Fibroblast of villous mesenchyme (primary cell): ENCODE data around the gene MAML2. TPM values are rescaled to one million over a fixed set of nuclear protein-coding genes. Genes with fewer than 3 reads are reported as not detected.
A peak's percentile ranks its signal among the peaks of the same experiment; 100 is the strongest.

Source experiments
- DNase-seq: peaks from one replicate; pipeline ENCODE4 v3.0.0-alpha.2; 2010; ENCODE audit warnings: low read depth
- H3K4me3 ChIP-seq: 2 replicates; pipeline ENCODE4 v1.5.1; 2011; ENCODE audit warnings: low read depth, mild to moderate bottlenecking, low read length
- total RNA-seq: library from RNA; depleted of rRNA; stranded (reverse); fragments of >200 nt; gene quantifications from 2 replicates; pipeline ENCODE4 v1.2.3, GENCODE V29; 2012
- TF ChIP-seq, protein P1 (sequence below): IDR thresholded peaks from 2 replicates; pipeline ENCODE4 v1.5.1; 2012; ENCODE audit warnings: low read depth, mild to moderate bottlenecking, low read length; ENCODE audit not compliant: insufficient read depth

The MAML2 gene
- total RNA-seq, 1 donor: 30.7 TPM

DNA sequence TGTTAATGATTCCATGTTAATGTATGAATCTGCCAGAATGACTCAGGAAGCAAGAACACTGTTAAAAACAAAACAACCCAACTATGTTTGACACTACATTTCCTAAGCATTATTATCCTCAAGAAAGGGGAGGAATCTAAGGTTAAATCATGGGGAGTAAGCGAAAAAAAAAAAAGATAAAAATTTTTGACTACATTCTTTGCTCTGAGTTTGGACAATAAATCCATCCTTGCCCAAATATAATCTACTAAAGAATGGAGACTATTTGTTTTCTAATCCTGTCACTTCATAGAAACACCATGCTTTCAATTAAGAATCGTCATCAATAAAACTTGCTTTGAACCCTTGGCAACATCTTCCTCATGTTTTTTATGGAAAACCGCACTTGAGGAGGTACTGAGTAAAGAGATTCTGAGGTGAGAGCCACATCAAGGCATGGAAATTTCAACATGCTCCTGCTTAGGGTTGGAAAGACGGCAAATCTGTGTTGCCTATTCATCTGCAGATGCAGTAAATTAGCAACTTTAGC is 9.7 kb downstream of the MAML2 start:
- TF ChIP-seq, protein P1, sequence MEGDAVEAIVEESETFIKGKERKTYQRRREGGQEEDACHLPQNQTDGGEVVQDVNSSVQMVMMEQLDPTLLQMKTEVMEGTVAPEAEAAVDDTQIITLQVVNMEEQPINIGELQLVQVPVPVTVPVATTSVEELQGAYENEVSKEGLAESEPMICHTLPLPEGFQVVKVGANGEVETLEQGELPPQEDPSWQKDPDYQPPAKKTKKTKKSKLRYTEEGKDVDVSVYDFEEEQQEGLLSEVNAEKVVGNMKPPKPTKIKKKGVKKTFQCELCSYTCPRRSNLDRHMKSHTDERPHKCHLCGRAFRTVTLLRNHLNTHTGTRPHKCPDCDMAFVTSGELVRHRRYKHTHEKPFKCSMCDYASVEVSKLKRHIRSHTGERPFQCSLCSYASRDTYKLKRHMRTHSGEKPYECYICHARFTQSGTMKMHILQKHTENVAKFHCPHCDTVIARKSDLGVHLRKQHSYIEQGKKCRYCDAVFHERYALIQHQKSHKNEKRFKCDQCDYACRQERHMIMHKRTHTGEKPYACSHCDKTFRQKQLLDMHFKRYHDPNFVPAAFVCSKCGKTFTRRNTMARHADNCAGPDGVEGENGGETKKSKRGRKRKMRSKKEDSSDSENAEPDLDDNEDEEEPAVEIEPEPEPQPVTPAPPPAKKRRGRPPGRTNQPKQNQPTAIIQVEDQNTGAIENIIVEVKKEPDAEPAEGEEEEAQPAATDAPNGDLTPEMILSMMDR: no peak
- no peak overlapping the region for H3K4me3 ChIP-seq

DNA sequence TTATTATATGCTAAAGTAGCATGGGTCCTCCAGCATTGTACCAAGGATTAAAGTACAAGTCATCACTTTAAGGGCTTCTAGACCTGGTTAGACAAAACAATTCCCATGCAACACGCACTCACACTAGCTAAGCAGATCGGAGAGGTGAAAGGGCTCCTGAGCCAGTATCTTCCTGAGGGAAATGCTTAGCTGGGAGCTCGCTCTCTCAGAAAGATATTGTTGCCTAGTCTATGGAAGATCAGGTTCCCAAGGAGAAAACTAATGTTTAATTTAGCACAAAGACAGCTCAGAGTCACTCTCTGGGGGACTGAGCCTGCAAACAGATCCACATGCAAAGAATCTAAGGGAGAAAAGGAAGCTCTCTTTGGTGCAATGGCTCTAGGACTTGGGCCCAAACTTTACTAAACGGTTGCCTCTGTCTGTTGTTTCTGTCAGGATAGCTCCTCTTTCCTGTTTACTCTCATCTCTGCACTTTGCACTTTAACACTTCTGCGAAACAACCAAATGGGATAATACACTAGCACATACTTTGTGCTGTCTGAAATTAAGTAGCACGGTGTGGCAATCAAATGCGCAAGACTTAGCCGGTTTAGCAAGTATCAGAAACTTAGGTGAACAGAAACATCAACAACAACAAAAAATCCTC is 10.7 kb downstream of the MAML2 start:
- H3K4me3 ChIP-seq: no peak overlapping the region
- peak; percentile 60 for DNase-seq

More for the DNA sequence above, 9.7 kb downstream of the MAML2 start:
- DNase-seq: peak; percentile 55

DNA sequence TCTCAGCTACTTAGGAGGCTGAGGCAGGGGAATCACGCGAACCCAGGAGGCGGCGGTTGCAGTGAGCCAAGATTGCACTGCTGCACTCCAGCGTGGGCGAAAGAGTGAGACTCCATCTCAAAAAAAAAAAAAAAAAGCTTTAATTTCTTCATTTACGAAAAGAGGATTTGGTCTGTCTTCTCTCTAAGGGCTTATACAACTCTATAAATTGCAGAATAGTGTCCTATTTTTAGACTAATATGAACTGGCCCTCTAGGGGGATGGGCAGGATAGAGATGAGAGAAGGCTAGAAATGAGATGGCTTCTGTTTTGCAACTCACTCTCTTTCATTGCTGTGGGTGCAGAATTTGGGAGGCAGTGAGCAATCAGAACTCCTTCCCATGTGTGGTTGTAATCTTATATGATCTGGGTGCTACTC is 11.3 kb downstream of the MAML2 start:
- TF ChIP-seq, protein P1: no peak
- no peak for DNase-seq
- H3K4me3 ChIP-seq: no peak overlapping the region

More for the DNA sequence above, 10.7 kb downstream of the MAML2 start:
- TF ChIP-seq, protein P1: no peak

DNA sequence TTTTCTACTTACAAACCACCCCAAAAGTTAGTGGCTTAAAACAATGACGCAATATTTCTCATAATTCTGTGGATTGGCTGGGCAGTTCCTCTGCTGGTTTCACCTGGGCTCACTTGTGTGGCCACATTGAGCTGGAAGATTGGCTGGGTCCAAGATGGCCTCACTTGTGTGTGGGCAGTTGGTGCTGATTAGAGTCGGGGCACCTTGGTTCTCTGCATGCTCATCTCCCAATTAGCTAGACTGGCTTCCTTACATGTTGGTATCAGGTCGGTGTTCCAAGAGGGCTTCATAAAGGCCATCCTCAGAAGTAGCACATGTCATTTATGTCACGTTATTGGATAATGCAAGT is 12.5 kb downstream of the MAML2 start:
- no peak overlapping the region for H3K4me3 ChIP-seq
- TF ChIP-seq, protein P1: no peak
- no peak for DNase-seq

DNA sequence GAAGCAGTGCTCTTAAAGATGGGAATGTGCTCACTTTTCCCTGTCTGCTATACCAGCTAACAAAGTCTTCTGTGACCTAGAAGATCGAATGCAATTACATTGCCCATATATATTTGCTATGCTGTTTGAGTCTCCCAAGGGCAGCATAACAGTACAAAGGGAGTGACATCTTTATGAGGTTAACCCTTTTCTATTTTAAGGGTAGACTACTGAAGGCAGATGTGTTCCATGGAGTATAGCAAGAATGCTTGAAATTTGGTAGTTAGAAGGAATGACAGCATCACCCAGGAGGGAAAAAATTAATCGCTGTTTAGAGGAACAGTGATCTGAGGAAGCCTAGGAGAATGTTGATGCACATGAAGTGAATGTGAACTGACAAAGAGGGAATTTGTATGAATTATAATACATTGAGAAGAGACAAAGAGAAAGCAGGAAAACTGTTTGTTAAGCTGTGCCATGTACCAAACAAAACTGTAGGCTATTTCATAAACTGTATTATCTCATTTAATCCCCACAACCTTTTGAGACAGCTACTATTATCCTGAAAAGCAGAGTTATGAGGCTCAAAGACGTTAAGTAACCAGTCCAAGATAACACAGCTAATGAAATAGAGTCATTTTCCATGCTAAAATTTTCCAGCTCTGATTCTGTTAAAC is 13.0 kb downstream of the MAML2 start:
- TF ChIP-seq, protein P1: no peak
- H3K4me3 ChIP-seq: no peak overlapping the region
- no peak for DNase-seq

DNA sequence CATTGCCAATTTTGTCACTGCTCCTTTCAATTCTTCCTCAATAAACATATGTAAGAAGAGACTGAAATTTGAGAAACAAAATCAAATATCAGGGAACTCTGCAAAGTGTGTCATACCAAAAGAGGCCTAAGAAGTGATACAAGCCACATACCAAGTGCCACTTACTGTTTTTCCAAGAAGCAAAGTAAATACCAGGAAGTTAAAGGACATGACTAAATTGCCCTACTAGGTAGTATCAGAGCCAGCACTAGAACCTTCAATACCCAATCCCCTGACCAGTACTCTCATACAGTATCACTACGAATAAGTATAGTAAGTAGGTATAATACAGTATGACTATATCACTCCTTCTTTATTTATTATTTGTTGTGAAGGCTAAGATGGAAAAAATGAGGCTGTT is 13.6 kb downstream of the MAML2 start:
- no peak overlapping the region for H3K4me3 ChIP-seq
- TF ChIP-seq, protein P1: no peak
- no peak for DNase-seq
